ENCODE results near the gene SUSD2. TPM values are rescaled to one million over a fixed set of nuclear protein-coding genes. Genes with fewer than 3 reads are reported as not detected.

Gene SUSD2
- total and polyA plus RNA-seq, 5 donors from 2014 or later: 0.06 to 0.81 TPM; not detected in 3

DNA sequence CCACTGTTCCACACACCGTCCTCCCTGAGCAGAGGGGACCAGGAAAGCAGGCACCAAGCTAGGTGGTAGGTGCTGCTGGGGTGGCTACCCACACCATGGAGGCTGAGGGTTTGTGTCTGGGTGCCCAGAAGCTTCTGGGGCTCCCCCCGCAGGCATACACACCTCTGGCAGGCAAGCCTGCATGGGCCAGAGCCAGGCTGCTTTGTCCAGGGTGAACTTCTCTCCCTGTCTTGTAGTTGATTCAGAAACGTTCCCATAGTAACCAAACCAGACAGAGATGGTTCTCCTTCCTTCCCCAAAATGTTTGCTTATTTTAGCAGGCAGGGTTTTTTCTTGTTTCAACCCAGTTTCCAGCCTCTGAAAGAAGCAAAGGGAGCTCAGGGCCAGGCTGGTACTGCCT lies 40.9 kb upstream of the SUSD2 start:
- H3K4me3 ChIP-seq (ENCODE audit: low read depth, low read length): no peak overlapping the region
- peaks cover 42% of the 10 kb centered on the region for H3K4me1 ChIP-seq (ENCODE audit: control insufficient read depth, insufficient read depth, low read length, poor library complexity, severe bottlenecking)
- Mint-ChIP-seq H3K27ac (peak overlapping the region; percentile 92 to 96 (median 93)), H3K36me3 (peaks cover 3% of the 10 kb centered on the region), H3K4me1 (peaks cover 8 to 62% (median 33%) of the 10 kb centered on the region in 4 donors), H3K4me3 (no peak overlapping the region), H3K9me3 (no peaks in the 10 kb centered on the region), H3K27me3 (no peaks in the 10 kb centered on the region)
- ATAC-seq (ENCODE audit: low read depth in 2 of 2) (no peak), DNase-seq (no peak)
- H3K27me3 ChIP-seq (ENCODE audit: control insufficient read depth, insufficient read depth, low read length): no peaks in the 10 kb centered on the region
- H3K27ac ChIP-seq (ENCODE audit: insufficient read depth, low read length, poor library complexity, severe bottlenecking): no peak overlapping the region
- H3K36me3 ChIP-seq (ENCODE audit: control insufficient read depth, insufficient read depth, low read length): peaks cover 21% of the 10 kb centered on the region
- no peaks in the 10 kb centered on the region for H3K9me3 ChIP-seq (ENCODE audit: control insufficient read depth in 2 of 2, low read length in 2 of 2)

DNA sequence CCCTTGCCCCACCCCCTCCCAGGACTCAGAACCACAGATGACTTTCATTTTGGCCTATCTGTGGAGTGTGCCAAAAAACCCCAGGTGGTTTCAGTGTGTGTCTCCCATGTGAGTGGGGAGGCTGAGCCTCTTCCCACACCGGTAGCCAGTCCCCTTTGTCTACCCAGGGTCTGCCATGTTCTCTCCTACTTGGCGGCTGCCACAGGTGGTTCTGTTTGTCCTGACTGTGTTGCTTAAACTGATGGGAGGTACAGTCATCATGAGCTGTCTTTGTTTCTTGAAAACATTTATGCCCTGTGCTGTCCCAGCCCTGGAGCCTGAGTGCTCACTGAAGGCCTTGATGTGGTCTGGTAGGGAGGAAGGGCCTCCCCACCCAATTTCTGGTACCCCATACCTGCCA lies 39.7 kb upstream of the SUSD2 start:
- Mint-ChIP-seq H3K27me3 (no peaks in the 10 kb centered on the region), H3K36me3 (peaks cover 3% of the 10 kb centered on the region), H3K4me3 (peak overlapping the region; percentile 36 to 70 (median 52)), H3K27ac (peak overlapping the region; percentile 92 to 96 (median 95)), H3K9me3 (no peaks in the 10 kb centered on the region), H3K4me1 (peaks cover 15 to 75% (median 43%) of the 10 kb centered on the region in 4 donors)
- DNase-seq: peak in 1 of 3 donors; percentile 59
- Histone ChIP-seq H3K4me1 (ENCODE audit: control insufficient read depth, insufficient read depth, low read length, poor library complexity, severe bottlenecking) (peaks cover 55% of the 10 kb centered on the region), H3K27me3 (ENCODE audit: control insufficient read depth, insufficient read depth, low read length) (no peaks in the 10 kb centered on the region), H3K9me3 (ENCODE audit: control insufficient read depth in 2 of 2, low read length in 2 of 2) (no peaks in the 10 kb centered on the region), H3K36me3 (ENCODE audit: control insufficient read depth, insufficient read depth, low read length) (peaks cover 12% of the 10 kb centered on the region), H3K27ac (ENCODE audit: insufficient read depth, low read length, poor library complexity, severe bottlenecking) (peak overlapping the region; percentile 48), H3K4me3 (ENCODE audit: low read depth, low read length) (no peak overlapping the region)
- peak; percentile 44 to 61 for ATAC-seq (ENCODE audit: low read depth in 2 of 2)

DNA sequence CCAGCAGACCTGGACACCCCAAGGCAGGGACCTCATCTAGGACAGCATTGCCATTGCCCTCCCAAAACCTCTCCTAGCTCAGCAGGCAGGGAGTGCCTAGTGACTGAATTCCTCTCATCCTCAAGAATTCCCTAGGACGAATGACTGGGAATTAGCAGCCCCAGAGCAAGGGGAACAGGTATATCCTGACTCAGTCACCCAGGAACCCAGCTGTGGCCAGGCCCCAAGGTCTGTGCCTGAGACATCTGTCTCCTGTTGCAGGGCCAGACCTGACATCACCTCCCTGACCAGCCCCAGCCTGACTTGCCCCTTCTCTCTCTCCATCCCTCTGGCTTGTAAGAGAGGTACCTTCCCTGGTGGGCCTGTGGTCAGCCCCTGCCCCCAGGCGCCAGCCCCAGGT lies 39.0 kb upstream of the SUSD2 start:
- H3K36me3 Mint-ChIP-seq: peaks cover 3% of the 10 kb centered on the region
- H3K4me1 ChIP-seq (ENCODE audit: control insufficient read depth, insufficient read depth, low read length, poor library complexity, severe bottlenecking): peaks cover 58% of the 10 kb centered on the region
- H3K27ac Mint-ChIP-seq: peak overlapping the region in 2 of 3 donors; percentile 92 to 96
- no peak for DNase-seq
- peaks cover 15 to 80% (median 43%) of the 10 kb centered on the region in 4 donors for H3K4me1 Mint-ChIP-seq
- H3K27ac ChIP-seq (ENCODE audit: insufficient read depth, low read length, poor library complexity, severe bottlenecking): peak overlapping the region; percentile 48
- no peaks in the 10 kb centered on the region for H3K9me3 ChIP-seq (ENCODE audit: control insufficient read depth in 2 of 2, low read length in 2 of 2)
- no peaks in the 10 kb centered on the region for H3K27me3 ChIP-seq (ENCODE audit: control insufficient read depth, insufficient read depth, low read length)
- no peaks in the 10 kb centered on the region for H3K27me3 Mint-ChIP-seq
- ATAC-seq (ENCODE audit: low read depth in 2 of 2): no peak
- H3K36me3 ChIP-seq (ENCODE audit: control insufficient read depth, insufficient read depth, low read length): peaks cover 10% of the 10 kb centered on the region
- H3K4me3 ChIP-seq (ENCODE audit: low read depth, low read length): no peak overlapping the region
- peak overlapping the region in 1 of 4 donors; percentile 36 for H3K4me3 Mint-ChIP-seq
- H3K9me3 Mint-ChIP-seq: no peaks in the 10 kb centered on the region

DNA sequence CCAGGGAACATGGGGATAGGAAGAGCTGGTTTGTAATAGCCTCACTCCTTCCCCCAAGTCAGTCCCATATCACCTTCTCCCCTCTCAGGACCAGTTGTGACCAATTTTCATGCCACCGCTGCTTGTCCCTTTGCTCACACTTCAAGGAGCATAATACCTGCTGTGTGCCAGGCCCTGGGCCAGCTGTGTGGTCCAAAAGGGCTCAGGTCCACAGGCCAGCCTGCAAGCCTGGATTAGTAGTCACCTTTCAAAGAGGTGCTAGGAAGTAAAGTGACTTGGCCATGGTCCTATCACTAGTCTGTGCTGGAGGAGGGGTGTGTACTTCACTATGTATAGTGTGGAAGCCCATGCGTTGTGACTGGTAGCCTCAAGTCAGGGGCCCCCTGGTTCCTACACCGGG lies 38.5 kb upstream of the SUSD2 start:
- ATAC-seq (ENCODE audit: low read depth in 2 of 2): no peak
- Mint-ChIP-seq H3K27ac (peak overlapping the region; percentile 91 to 96 (median 91)), H3K4me1 (peaks cover 15 to 84% (median 48%) of the 10 kb centered on the region in 4 donors), H3K4me3 (peak overlapping the region in 1 of 4 donors; percentile 43), H3K27me3 (no peaks in the 10 kb centered on the region), H3K9me3 (no peaks in the 10 kb centered on the region), H3K36me3 (no peaks in the 10 kb centered on the region)
- peaks cover 64% of the 10 kb centered on the region for H3K4me1 ChIP-seq (ENCODE audit: control insufficient read depth, insufficient read depth, low read length, poor library complexity, severe bottlenecking)
- H3K4me3 ChIP-seq (ENCODE audit: low read depth, low read length): no peak overlapping the region
- H3K27me3 ChIP-seq (ENCODE audit: control insufficient read depth, insufficient read depth, low read length): no peaks in the 10 kb centered on the region
- H3K27ac ChIP-seq (ENCODE audit: insufficient read depth, low read length, poor library complexity, severe bottlenecking): no peak overlapping the region
- no peaks in the 10 kb centered on the region for H3K9me3 ChIP-seq (ENCODE audit: control insufficient read depth in 2 of 2, low read length in 2 of 2)
- H3K36me3 ChIP-seq (ENCODE audit: control insufficient read depth, insufficient read depth, low read length): peaks cover 5% of the 10 kb centered on the region
- no peak for DNase-seq

DNA sequence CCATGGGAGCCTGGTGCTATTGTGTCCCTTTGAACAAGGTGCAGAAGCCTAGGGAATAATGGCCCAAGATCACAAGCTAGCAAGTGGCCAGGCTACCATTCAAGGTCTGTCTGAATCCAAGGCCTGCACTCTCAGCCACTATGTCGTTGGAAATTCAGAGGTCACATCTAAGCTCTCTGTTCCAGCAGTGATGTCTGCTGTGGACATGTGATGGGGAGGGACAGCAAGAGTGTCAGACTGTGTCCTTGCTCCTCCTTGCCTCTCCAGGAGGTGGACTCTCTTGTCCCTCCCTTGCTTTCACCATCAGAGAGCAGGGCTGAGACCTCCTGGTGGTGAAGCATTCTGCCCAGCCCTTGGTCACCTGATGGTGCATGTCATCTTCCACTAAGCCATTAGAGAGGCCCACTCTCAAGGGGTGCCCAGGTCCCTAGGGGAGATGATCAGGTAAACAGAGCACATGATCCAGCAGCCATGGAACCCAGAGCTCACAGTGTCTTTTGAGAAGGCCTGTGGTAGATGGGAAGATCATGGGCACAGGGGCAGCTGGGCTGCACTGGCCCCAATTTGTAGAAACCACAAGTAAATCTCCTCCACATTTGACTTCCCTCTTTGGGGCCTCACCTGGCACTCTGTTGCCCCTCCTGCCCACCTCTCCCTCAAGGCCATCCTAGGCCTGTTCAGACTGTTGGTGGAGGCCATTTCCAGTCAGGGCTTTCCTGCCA lies 37.1 kb upstream of the SUSD2 start:
- DNase-seq (no peak), ATAC-seq (ENCODE audit: low read depth in 2 of 2) (no peak)
- peak overlapping the region; percentile 91 to 96 (median 92) for H3K27ac Mint-ChIP-seq
- no peaks in the 10 kb centered on the region for H3K27me3 ChIP-seq (ENCODE audit: control insufficient read depth, insufficient read depth, low read length)
- H3K27me3 Mint-ChIP-seq: no peaks in the 10 kb centered on the region
- H3K4me3 ChIP-seq (ENCODE audit: low read depth, low read length): no peak overlapping the region
- peaks cover 15 to 95% (median 49%) of the 10 kb centered on the region in 4 donors for H3K4me1 Mint-ChIP-seq
- H3K36me3 Mint-ChIP-seq: no peaks in the 10 kb centered on the region
- H3K4me1 ChIP-seq (ENCODE audit: control insufficient read depth, insufficient read depth, low read length, poor library complexity, severe bottlenecking): peaks cover 66% of the 10 kb centered on the region
- H3K36me3 ChIP-seq (ENCODE audit: control insufficient read depth, insufficient read depth, low read length): no peaks in the 10 kb centered on the region
- no peaks in the 10 kb centered on the region for H3K9me3 Mint-ChIP-seq
- no peaks in the 10 kb centered on the region for H3K9me3 ChIP-seq (ENCODE audit: control insufficient read depth in 2 of 2, low read length in 2 of 2)
- H3K27ac ChIP-seq (ENCODE audit: insufficient read depth, low read length, poor library complexity, severe bottlenecking): peak overlapping the region; percentile 16
- H3K4me3 Mint-ChIP-seq: peak overlapping the region in 2 of 4 donors; percentile 7 to 83

DNA sequence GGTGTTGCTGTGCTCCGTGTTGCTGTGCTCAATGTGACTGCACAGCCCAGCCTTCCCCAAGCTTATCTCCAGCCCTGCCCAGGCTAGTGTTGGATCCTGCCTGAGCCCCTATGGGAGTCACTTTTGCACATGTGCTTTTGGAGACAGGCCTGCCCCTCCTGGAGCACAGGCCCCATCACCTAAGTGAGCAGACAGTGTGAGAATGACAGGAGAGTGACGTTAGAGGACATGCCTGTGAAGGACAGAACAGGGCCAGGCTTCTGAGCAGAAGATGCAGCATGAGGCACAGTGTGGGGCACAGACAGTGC lies 36.6 kb upstream of the SUSD2 start:
- no peaks in the 10 kb centered on the region for H3K9me3 Mint-ChIP-seq
- H3K27me3 ChIP-seq (ENCODE audit: control insufficient read depth, insufficient read depth, low read length): no peaks in the 10 kb centered on the region
- H3K4me1 Mint-ChIP-seq: peaks cover 13 to 95% (median 48%) of the 10 kb centered on the region in 4 donors
- no peak overlapping the region for H3K4me3 ChIP-seq (ENCODE audit: low read depth, low read length)
- H3K36me3 ChIP-seq (ENCODE audit: control insufficient read depth, insufficient read depth, low read length): no peaks in the 10 kb centered on the region
- no peak for ATAC-seq (ENCODE audit: low read depth in 2 of 2)
- no peaks in the 10 kb centered on the region for H3K9me3 ChIP-seq (ENCODE audit: control insufficient read depth in 2 of 2, low read length in 2 of 2)
- peaks cover 66% of the 10 kb centered on the region for H3K4me1 ChIP-seq (ENCODE audit: control insufficient read depth, insufficient read depth, low read length, poor library complexity, severe bottlenecking)
- H3K4me3 Mint-ChIP-seq: peak overlapping the region in 3 of 4 donors; percentile 5 to 83 (median 55)
- H3K27ac Mint-ChIP-seq: peak overlapping the region in 2 of 3 donors; percentile 91 to 96
- DNase-seq: no peak
- H3K27me3 Mint-ChIP-seq: no peaks in the 10 kb centered on the region
- H3K27ac ChIP-seq (ENCODE audit: insufficient read depth, low read length, poor library complexity, severe bottlenecking): peak overlapping the region; percentile 56
- H3K36me3 Mint-ChIP-seq: no peaks in the 10 kb centered on the region

DNA sequence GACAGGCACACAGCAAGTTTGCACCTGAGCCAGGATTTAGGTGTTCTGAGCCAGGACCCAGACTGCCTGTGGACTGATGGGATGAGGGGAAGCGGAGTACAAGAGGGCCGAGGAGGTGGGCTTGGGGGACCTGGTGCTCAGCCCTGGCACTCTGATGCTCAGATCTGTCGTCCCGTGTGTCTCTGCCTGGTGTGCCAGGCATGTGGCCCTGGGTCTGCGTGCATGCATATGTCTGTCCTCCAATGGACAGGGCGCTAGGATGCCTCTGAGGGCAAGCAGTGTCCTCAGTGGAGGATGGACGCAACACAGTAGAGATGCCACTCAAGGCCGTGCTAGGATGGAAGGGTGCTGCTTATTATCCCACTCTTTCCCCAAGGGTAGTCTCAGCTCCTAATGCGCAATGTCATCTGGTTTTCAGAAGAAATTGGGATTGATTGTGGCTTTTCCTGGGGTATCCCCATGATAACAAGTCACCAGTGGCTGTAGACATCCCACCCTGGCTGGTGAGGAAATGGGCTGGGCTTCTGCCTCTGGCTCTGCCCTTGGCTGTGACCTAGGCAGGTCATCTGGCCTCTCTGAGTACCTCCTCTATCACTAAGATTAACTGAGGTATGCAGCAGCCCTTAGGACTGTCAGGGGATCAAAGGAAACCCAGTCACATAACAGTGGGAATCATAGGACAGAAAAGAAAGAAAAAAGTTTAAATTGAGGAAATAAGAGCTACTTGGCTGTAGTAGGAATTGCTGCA lies 35.7 kb upstream of the SUSD2 start:
- H3K9me3 ChIP-seq (ENCODE audit: control insufficient read depth in 2 of 2, low read length in 2 of 2): no peaks in the 10 kb centered on the region
- peak overlapping the region in 2 of 4 donors; percentile 54 to 75 for H3K4me3 Mint-ChIP-seq

More for the DNA sequence above, 35.7 kb upstream of the SUSD2 start:
- Mint-ChIP-seq H3K36me3 (no peaks in the 10 kb centered on the region), H3K27me3 (no peaks in the 10 kb centered on the region), H3K9me3 (no peaks in the 10 kb centered on the region), H3K27ac (peak overlapping the region; percentile 85 to 96 (median 91)), H3K4me1 (peaks cover 11 to 93% (median 41%) of the 10 kb centered on the region in 4 donors)
- Histone ChIP-seq H3K4me1 (ENCODE audit: control insufficient read depth, insufficient read depth, low read length, poor library complexity, severe bottlenecking) (peaks cover 62% of the 10 kb centered on the region), H3K27me3 (ENCODE audit: control insufficient read depth, insufficient read depth, low read length) (no peaks in the 10 kb centered on the region), H3K4me3 (ENCODE audit: low read depth, low read length) (peak overlapping the region; percentile 26), H3K27ac (ENCODE audit: insufficient read depth, low read length, poor library complexity, severe bottlenecking) (peak overlapping the region; percentile 56), H3K36me3 (ENCODE audit: control insufficient read depth, insufficient read depth, low read length) (no peaks in the 10 kb centered on the region)
- ATAC-seq (ENCODE audit: low read depth in 2 of 2): no peak
- DNase-seq: no peak

Data from CD4-positive, CD25-positive, alpha-beta regulatory T cell (primary cell).